NOMO-1 treated with DMSO at 0.1 percent for 48 hours (cell line): ENCODE measurements around the gene CLCA4.

Experiments
- DNase-seq: peaks from one replicate; lab custom pipeline; 2025; ENCODE audit not compliant: unreplicated experiment; lab: John Stamatoyannopoulos, UW

Gene CLCA4

DNA sequence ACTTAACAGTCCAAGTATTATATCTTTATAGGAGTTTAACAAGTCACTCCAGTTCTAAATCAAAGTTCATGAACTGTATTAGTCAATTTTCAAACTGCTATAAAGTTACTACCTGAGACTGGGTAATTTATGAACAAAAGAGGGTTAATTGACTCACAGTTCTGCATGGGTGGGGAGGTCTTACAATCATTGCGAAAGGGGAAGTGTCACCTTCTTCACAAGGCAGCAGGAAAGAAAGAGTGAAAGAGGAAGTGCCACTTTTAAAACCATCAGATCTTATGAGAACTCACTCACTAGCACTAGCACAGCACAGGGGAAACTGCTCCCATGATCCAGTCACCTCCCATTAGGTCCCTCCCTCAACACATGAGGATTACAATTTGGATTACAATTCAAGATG is 70.0 kb downstream of the CLCA4 start:
- peak; percentile 96 for DNase-seq

DNA sequence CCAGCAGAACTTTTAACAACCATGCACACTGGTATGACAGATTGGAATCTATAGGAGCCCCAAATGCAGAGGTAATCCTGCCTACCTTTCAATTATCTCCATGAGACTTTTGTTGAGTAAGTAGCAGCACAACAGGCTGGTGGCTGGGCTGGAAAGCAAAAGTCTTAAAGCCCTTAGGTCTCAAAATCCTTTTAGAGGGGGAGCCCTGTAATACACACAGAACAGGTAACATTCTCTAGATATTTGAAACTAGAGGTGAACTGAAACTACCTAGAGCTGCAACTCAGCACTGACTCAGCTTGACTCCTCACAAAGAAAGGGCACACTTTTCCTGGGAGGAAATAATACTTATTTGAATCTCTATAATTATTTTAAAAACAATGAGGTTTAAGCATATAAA is 71.5 kb downstream of the CLCA4 start:
- DNase-seq: no peak

DNA sequence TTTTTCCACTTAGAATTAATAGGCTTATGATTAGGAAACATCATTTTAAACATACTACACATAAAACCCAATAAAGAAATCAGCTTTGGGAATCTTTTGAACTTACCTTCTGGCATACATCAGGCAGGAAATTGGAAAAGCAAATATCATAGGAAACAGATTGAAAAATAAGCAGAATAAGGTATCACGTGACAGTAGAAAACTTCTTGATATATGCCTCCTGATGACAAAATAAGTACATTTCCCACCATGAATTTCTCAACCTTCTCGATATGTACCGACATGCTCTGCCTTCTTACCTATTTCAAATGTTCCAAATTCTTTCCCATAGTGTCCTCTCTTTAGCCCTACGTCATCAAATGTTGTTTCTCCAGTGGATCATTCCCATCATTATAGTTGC is 72.4 kb downstream of the CLCA4 start:
- DNase-seq: no peak

DNA sequence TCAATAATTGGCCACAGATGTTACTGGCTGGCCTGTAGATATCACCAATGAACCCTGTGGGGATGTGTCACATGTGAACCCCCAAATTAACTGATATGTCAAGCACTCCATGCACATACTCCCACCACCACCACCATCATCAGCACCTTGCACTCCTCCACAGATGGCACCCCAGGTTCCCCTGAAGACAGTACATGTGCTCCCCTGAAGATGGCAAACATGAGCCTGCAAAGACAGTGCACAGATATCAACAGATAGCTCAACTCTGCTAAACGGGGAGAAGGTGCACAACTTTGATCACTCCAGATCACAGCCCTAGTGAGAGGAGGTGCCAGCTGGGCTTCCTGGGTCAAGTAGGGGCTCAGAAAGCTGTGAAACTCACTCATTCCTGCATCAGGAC is 74.4 kb downstream of the CLCA4 start:
- no peak for DNase-seq
